Osteoblast (primary cell): ENCODE results near the gene PLA1A. TPM values are rescaled to one million over a fixed set of nuclear protein-coding genes. Genes with fewer than 3 reads are reported as not detected.
A peak's percentile ranks its signal among the peaks of the same experiment; 100 is the strongest.

Experiments used
- DNase-seq: peaks from one replicate; pipeline ENCODE4 v3.0.0; 2011; ENCODE audit warnings: low spot score, mixed read lengths; ENCODE audit not compliant: insufficient read length; ENCODE audit errors: missing footprints
- H2AFZ ChIP-seq: 2 replicates; pipeline ENCODE4 v1.6.0; 2011; ENCODE audit warnings: mild to moderate bottlenecking, low read length
- H3K27ac ChIP-seq: 2 replicates; pipeline ENCODE4 v1.5.1; 2011; ENCODE audit warnings: mild to moderate bottlenecking, low read depth, low read length, moderate library complexity
- H3K27me3 ChIP-seq: 2 replicates; pipeline ENCODE4 v1.6.0; 2012; ENCODE audit warnings: mild to moderate bottlenecking, control low read depth, inconsistent platforms, low read length, moderate library complexity; ENCODE audit not compliant: insufficient read depth
- H3K36me3 ChIP-seq: 2 replicates; pipeline ENCODE4 v1.5.1; 2011; ENCODE audit warnings: mild to moderate bottlenecking, low read length, control low read depth, moderate library complexity; ENCODE audit not compliant: insufficient read depth
- H3K4me1 ChIP-seq: 2 replicates; pipeline ENCODE4 v1.5.1; 2011; ENCODE audit warnings: mild to moderate bottlenecking, low read length, control low read depth, moderate library complexity; ENCODE audit not compliant: insufficient read depth
- H3K4me2 ChIP-seq: 2 replicates; pipeline ENCODE4 v1.6.0; 2011; ENCODE audit warnings: mild to moderate bottlenecking, low read length; ENCODE audit not compliant: insufficient read depth
- H3K4me3 ChIP-seq: fragments of 200-600 bp; sonication (generic); 3 replicates; pipeline ENCODE4 v1.5.1; 2012; ENCODE audit warnings: mild to moderate bottlenecking, low read length, inconsistent platforms; ENCODE audit not compliant: insufficient read depth
- H3K79me2 ChIP-seq: 2 replicates; pipeline ENCODE4 v1.6.0; 2012; ENCODE audit warnings: mild to moderate bottlenecking, low read length, control low read depth, inconsistent platforms; ENCODE audit not compliant: insufficient read depth
- H3K9me3 ChIP-seq: 2 replicates; pipeline ENCODE4 v1.5.1; 2011; ENCODE audit warnings: low read depth, low read length, control low read depth
- H4K20me1 ChIP-seq: 2 replicates; pipeline ENCODE4 v1.6.0; 2012; ENCODE audit warnings: mild to moderate bottlenecking, low read length, control low read depth; ENCODE audit not compliant: insufficient read depth
- CTCF ChIP-seq: IDR thresholded peaks from 2 replicates; pipeline ENCODE4 v1.5.1; 2011; ENCODE audit warnings: mild to moderate bottlenecking, low read depth, low read length, moderate library complexity; ENCODE audit errors: extremely low read depth
- total RNA-seq: library from RNA; depleted of rRNA; stranded (reverse); fragments of >200 nt; gene quantifications from 2 replicates; pipeline ENCODE4 v1.2.3, GENCODE V29; 2012

PLA1A gene
- total RNA-seq, 1 donor: 0.36 TPM

- peak; percentile 59 for TF ChIP-seq CTCF
- Histone ChIP-seq H3K4me3 (no peak overlapping the region), H3K4me1 (peaks cover 15% of the 10 kb centered on the region), H3K36me3 (no peaks in the 10 kb centered on the region), H3K4me2 (no peak overlapping the region), H3K79me2 (no peaks in the 10 kb centered on the region), H3K9me3 (no peaks in the 10 kb centered on the region), H4K20me1 (no peaks in the 10 kb centered on the region), H2AFZ (no peak overlapping the region), H3K27ac (no peak overlapping the region), H3K27me3 (no peaks in the 10 kb centered on the region)
- DNase-seq: no peak
These were observed 3.0 kb downstream of the PLA1A start for GRCh38 chr3:119600732-119601131.

- DNase-seq: no peak
- H3K27me3 ChIP-seq: no peaks in the 10 kb centered on the region
- no peak overlapping the region for H3K4me2 ChIP-seq
- H3K27ac ChIP-seq: no peak overlapping the region
- H3K9me3 ChIP-seq: no peaks in the 10 kb centered on the region
- no peaks in the 10 kb centered on the region for H4K20me1 ChIP-seq
- peaks cover 10% of the 10 kb centered on the region for H3K4me1 ChIP-seq
- no peak for TF ChIP-seq CTCF
- H2AFZ ChIP-seq: no peak overlapping the region
- no peak overlapping the region for H3K4me3 ChIP-seq
- no peaks in the 10 kb centered on the region for H3K79me2 ChIP-seq
- H3K36me3 ChIP-seq: no peaks in the 10 kb centered on the region
These were observed 3.5 kb downstream of the PLA1A start for GRCh38 chr3:119601154-119601553.

GRCh38 chr3:119602676-119603075, 5.0 kb downstream of the PLA1A start:
- Histone ChIP-seq H3K27ac (no peak overlapping the region), H2AFZ (peak overlapping the region; percentile 7), H3K4me2 (no peak overlapping the region), H3K79me2 (no peaks in the 10 kb centered on the region), H3K27me3 (no peaks in the 10 kb centered on the region), H3K9me3 (no peaks in the 10 kb centered on the region), H3K4me3 (no peak overlapping the region), H3K36me3 (no peaks in the 10 kb centered on the region), H3K4me1 (peaks cover 7% of the 10 kb centered on the region), H4K20me1 (no peaks in the 10 kb centered on the region)
- DNase-seq: no peak
- TF ChIP-seq CTCF: no peak

GRCh38 chr3:119604878-119605277, 7.2 kb downstream of the PLA1A start:
- Histone ChIP-seq H3K27ac (no peak overlapping the region), H3K9me3 (no peaks in the 10 kb centered on the region), H3K4me1 (peaks cover 5% of the 10 kb centered on the region), H2AFZ (peak overlapping the region; percentile 33), H3K36me3 (no peaks in the 10 kb centered on the region), H4K20me1 (no peaks in the 10 kb centered on the region), H3K4me3 (no peak overlapping the region), H3K79me2 (no peaks in the 10 kb centered on the region), H3K27me3 (peaks cover 5% of the 10 kb centered on the region), H3K4me2 (no peak overlapping the region)
- peak; percentile 83 for DNase-seq
- TF ChIP-seq CTCF: no peak
